CD4-positive, alpha-beta T cell treated with Interleukin-6 for 4 hours (primary cell): Measurements from ENCODE around the gene TAS2R39.

Experiments
- DNase-seq: peaks from one replicate; pipeline ENCODE4 v3.0.0-alpha.2; 2020; ENCODE audit warnings: mixed read lengths

Gene TAS2R39

GRCh38 chr7:143217806-143218205, 34.6 kb downstream of the TAS2R39 start:
- DNase-seq = no peak

GRCh38 chr7:143221286-143221685, 38.1 kb downstream of the TAS2R39 start:
- DNase-seq = no peak

GRCh38 chr7:143221737-143222136, 38.5 kb downstream of the TAS2R39 start, which contains the start of gene TAS2R40:
TSS of gene TAS2R40 (plus strand) at chr7:143222037. CDS start at chr7:143222079, 42 bp downstream.
- no peak for DNase-seq

GRCh38 chr7:143222782-143223181, 39.6 kb downstream of the TAS2R39 start:
- DNase-seq = no peak

GRCh38 chr7:143223784-143224183, 40.6 kb downstream of the TAS2R39 start:
- DNase-seq = no peak

GRCh38 chr7:143225047-143225446, 41.8 kb downstream of the TAS2R39 start:
- DNase-seq = no peak

- DNase-seq = no peak
Measured at GRCh38 chr7:143227806-143228205, 44.6 kb downstream of the TAS2R39 start.

- no peak for DNase-seq
Measured at GRCh38 chr7:143229054-143229790, 46.0 kb downstream of the TAS2R39 start.

GRCh38 chr7:143230602-143231457, 47.6 kb downstream of the TAS2R39 start:
- DNase-seq = no peak
